GM21717 (cell line): ENCODE results near the gene IGF1R.

Experiments
- ATAC-seq: cut with Tn5 transposase; IDR thresholded peaks from one replicate; pipeline ENCODE4 v1.9.1; 2021; ENCODE audit warnings: mild to moderate bottlenecking, moderate library complexity; ENCODE audit not compliant: unreplicated experiment

The IGF1R gene

GRCh38 chr15:98700519-98700918 lies 52.2 kb downstream of the IGF1R start:
- ATAC-seq, result no peak

- no peak for ATAC-seq
Observed at GRCh38 chr15:98703126-98703685, 54.9 kb downstream of the IGF1R start.

DNA sequence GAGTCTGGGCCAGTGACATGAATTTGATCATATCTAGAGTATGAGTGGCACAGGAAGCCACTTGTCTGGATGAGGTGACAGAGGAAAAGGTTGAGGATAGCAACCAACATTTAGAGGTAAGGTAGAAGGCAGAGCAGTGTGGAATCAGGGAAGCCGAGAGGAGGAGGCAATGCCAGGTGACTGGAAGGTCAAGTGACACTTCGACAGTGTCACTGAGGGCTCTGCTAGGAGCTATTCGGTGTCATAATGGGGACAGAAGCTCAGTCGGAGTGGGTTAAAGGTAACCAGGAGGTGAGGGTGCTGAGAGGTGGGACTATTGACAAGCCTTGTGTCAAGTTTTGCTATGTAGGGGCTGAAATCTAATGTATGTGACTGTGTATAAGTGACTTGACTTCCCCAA lies 56.7 kb downstream of the IGF1R start:
- ATAC-seq, result no peak

GRCh38 chr15:98706387-98706786 lies 58.0 kb downstream of the IGF1R start:
- no peak for ATAC-seq

DNA sequence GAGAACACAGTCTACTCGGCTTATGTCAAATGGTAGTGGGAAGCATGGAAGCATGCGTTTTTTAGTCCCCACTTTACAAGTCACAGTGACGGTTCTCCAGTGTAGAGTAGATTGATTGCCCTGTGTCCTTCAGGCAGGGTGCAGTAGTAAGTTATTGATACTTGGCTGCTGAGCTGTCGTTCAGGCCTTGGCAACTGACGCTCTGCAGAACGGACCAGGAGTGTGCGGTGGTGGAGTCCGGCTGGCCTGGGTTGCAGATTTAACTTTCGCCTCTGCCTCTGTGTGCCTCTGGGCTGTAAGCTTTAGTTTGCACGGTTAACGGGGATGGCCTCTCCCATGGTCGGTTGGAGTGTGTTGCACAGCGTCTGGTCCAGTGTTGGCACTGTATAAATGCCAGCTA lies 58.6 kb downstream of the IGF1R start:
- no peak for ATAC-seq

- ATAC-seq, result no peak
Observed at GRCh38 chr15:98708037-98708590, 59.8 kb downstream of the IGF1R start.

GRCh38 chr15:98711810-98712209 lies 63.5 kb downstream of the IGF1R start:
- ATAC-seq, result no peak

GRCh38 chr15:98712845-98713584 lies 64.7 kb downstream of the IGF1R start:
- no peak for ATAC-seq

DNA sequence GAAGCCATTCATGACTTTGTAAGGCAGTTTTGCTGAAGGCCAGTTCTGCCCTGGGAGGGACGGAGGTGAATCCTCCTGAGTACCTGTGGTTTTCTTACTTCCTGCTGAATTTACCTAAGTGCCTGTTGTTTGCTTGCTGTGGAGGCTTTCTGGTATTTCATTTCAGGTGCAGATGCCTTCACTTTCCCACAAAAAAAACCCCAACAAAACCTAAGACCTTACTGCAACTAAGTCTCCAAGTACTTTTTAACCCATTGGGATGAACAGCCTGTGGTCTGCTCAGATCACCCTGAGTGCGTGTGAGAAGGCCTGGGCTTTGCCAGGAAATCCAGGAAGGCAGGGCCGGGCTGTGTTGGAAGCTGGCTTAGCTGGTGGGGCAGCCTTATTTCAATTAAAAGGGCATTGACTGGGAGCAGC lies 65.3 kb downstream of the IGF1R start:
- ATAC-seq, result no peak

- ATAC-seq, result no peak
Observed at GRCh38 chr15:98714922-98715321, 66.6 kb downstream of the IGF1R start.

DNA sequence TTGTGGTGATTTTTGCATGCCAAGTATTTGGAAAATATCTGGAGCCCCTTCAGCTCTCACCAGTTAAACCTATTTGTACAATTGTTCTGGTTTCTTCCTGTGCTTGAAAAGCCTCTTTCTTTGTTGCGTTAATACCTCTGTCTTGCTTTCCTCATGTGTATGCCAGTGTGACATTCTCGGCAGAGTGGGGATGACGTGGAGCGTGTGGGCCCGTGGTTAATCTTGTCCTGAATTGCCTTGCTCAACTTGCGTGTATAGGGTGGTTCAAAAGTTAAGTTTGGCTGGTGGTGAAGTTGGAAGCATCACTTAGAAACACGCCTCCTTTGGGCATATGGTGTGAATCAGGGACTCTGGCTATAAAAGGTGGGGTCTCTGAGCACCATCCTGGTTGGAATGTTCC lies 67.1 kb downstream of the IGF1R start:
- ATAC-seq, result no peak

- ATAC-seq, result no peak
Observed at GRCh38 chr15:98715890-98716443, 67.6 kb downstream of the IGF1R start.

- ATAC-seq, result no peak
Observed at GRCh38 chr15:98717371-98717770, 69.0 kb downstream of the IGF1R start.

DNA sequence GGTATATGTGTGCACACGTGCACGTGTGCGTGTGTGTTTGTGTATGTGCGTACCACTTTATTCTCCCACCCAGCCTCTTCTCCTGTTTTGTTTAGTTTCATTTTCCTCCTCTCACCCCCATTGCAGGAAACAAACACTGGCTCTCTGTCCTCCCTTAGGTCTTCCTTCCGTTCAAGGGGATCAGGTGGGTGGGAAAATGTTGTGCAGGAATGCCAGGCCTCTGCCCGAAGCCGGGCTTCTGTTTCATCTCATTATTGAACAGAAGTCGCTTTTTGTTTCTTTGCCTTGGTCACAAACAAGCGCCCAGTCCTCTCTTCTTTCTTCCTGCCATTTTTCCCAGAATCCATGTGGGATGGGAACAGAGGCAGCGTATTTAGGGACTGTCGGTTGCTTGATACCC lies 69.6 kb downstream of the IGF1R start:
- ATAC-seq, result no peak

GRCh38 chr15:98718426-98719136 lies 70.2 kb downstream of the IGF1R start:
- no peak for ATAC-seq

DNA sequence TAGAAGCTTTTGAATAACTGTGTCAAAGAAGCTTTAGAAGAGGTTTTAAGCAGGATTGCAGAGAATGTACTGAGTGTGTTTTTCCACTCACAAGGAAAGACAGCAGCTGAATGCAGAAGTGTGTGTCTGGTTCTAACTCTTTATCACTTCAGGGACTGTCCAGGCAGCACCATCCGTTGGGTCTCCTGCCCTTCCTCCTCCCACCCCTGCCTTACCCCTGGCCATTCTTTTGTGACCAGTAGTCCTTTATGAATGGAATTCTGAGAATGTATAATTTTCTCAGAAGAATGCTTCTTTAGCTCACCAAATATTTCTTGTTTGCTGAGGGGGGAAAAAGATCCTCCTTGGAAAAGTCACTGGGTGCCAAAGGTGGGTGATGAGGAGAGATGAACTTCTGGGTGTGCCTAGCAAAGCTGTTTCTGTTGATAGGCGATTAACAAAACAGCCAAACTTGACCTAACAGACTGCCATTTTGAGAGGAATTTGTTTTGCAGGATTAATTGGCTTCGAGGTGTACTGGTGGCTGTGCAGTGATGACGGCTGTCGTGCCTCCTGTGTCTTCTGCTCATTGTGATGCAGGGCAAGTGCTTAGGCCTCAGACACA lies 70.9 kb downstream of the IGF1R start:
- no peak for ATAC-seq

GRCh38 chr15:98720031-98720430 lies 71.7 kb downstream of the IGF1R start:
- ATAC-seq, result no peak

DNA sequence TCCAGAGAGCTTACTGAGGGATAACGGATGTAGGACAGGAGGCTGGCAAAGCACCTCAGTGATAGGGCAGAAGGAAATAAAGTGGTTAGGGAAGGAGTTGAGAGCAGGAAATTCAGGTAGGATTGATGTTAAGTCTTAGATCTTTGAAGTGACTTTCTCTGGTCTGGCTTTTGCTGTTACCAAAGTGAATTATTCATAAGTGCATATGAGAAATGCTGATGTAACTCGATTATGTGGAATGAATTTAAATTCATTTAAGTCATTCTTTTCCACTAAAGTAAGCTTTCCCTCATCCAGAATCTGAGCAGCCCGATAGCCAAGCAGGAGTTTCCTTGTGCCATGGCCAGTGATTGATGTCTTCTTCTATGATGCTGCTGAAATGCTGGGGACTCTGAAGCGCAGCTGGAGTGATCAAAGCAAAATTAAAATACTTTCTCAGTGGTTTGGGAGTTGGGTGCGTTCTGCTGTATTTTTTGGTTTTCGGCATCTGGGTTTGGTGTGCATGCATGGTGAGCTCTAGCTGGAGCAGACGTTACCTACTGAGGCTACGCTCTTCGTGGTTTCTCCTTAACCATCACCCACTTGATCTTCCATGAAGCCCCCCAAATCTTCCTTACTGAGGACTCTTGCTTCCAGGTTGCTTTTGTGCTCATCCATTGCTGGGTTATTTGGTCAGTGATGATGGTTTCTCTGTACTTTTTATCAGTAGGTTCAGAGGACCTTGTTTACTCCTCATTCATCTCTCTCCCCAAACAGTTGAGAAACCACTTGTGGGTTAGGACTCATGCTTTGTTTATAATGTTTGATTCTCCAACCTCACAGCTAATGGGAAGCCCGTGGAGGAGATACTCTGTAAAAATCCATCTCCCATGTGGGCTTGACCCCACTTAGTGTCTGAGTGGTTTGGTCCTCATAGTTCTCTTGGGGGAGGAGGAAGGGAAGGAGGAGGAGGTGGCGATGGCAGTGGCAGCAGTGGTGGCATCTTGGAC lies 72.5 kb downstream of the IGF1R start:
- ATAC-seq, result no peak

- no peak for ATAC-seq
Observed at GRCh38 chr15:98722209-98722608, 73.9 kb downstream of the IGF1R start.

- no peak for ATAC-seq
Observed at GRCh38 chr15:98722645-98723044, 74.3 kb downstream of the IGF1R start.
